Gastroesophageal sphincter (tissue), 4 donors: ENCODE results near the gene SLC6A3. TPM values are rescaled to one million over a fixed set of nuclear protein-coding genes. Genes with fewer than 3 reads are reported as not detected.
A peak's percentile ranks its signal among the peaks of the same experiment; 100 is the strongest.
"Not testable (repeated sequence)": the region's sequence is repeated elsewhere in the genome, so short reads cannot be mapped to it uniquely, and the experiment has no call there.

Source experiments
- ATAC-seq: fragments of 150-250 bp; one replicate; pipeline ENCODE4 v1.9.1; 2016; ENCODE audit warnings: mild to moderate bottlenecking, moderate library complexity
- H3K27ac ChIP-seq, 4 donors: fragments of 200-600 bp; sonication (generic) in 3 of 4; 1 replicate in 3 of 4; 2 replicates in 1 of 4; pipeline ENCODE4 v1.5.1; 2016 to 2019
- H3K27me3 ChIP-seq: fragments of 200-600 bp; sonication (generic); one replicate; pipeline ENCODE4 v1.5.1; 2019
- H3K36me3 ChIP-seq, 2 donors: fragments of 200-600 bp; sonication (generic); one replicate each; pipeline ENCODE4 v1.5.1; 2019; ENCODE audit warnings: control low read depth in 1 of 2
- H3K4me1 ChIP-seq, 3 donors: fragments of 200-600 bp; sonication (generic); 1 replicate in 2 of 3; 2 replicates in 1 of 3; pipeline ENCODE4 v1.5.1; 2016 to 2019; ENCODE audit warnings: control low read depth in 2 of 3
- H3K4me3 ChIP-seq, 2 donors: fragments of 200-600 bp; sonication (generic); one replicate each; pipeline ENCODE4 v1.5.1; 2019; ENCODE audit warnings: mild to moderate bottlenecking in 1 of 2, moderate library complexity in 1 of 2
- H3K9me3 ChIP-seq, 3 donors: fragments of 200-600 bp; sonication (generic); one replicate each; pipeline ENCODE4 v1.5.1; 2017 to 2019; ENCODE audit warnings: control low read depth in 2 of 3
- EP300 ChIP-seq: sonication (generic); formaldehyde crosslinking; IDR thresholded peaks from one replicate; pipeline ENCODE4 v1.6.1; 2017; ENCODE audit warnings: antibody characterized with exemption, mild to moderate bottlenecking
- POLR2A ChIP-seq, 2 donors: fragments of 450-650 bp; IDR thresholded peaks; one replicate each; pipeline ENCODE4 v1.6.1; 2017; ENCODE audit warnings: antibody characterized with exemption in 2 of 2, mild to moderate bottlenecking in 2 of 2, moderate library complexity in 1 of 2
- POLR2AphosphoS5 ChIP-seq: sonication (generic); formaldehyde crosslinking; IDR thresholded peaks from one replicate; pipeline ENCODE4 v1.6.1; 2017; ENCODE audit warnings: antibody characterized with exemption
- WGBS, 2 donors: methylation state at CpG; one replicate each; pipeline ENCODE4 v1.1.5; 2018; ENCODE audit warnings: low coverage in 1 of 2; 5-methylcytosine and 5-hydroxymethylcytosine counted together
- total RNA-seq, 4 donors: library from RNA; depleted of rRNA; stranded (reverse); fragments of >200 nt; gene quantifications; one replicate each; pipeline ENCODE4 v1.1.0, GENCODE V29; 2016
- TF ChIP-seq, protein P1 (sequence below), 4 experiments: fragments of 200-600 bp in 2 of 4; fragments of 450-650 bp in 2 of 4; sonication (generic) in 1 of 4; IDR thresholded peaks; one replicate each; pipeline ENCODE4 v1.5.1; 2017 to 2019; ENCODE audit warnings: antibody characterized with exemption in 4 of 4, mild to moderate bottlenecking in 2 of 4, moderate library complexity in 2 of 4

Gene SLC6A3
- total RNA-seq, 4 donors from 2014 or later, result not detected

DNA sequence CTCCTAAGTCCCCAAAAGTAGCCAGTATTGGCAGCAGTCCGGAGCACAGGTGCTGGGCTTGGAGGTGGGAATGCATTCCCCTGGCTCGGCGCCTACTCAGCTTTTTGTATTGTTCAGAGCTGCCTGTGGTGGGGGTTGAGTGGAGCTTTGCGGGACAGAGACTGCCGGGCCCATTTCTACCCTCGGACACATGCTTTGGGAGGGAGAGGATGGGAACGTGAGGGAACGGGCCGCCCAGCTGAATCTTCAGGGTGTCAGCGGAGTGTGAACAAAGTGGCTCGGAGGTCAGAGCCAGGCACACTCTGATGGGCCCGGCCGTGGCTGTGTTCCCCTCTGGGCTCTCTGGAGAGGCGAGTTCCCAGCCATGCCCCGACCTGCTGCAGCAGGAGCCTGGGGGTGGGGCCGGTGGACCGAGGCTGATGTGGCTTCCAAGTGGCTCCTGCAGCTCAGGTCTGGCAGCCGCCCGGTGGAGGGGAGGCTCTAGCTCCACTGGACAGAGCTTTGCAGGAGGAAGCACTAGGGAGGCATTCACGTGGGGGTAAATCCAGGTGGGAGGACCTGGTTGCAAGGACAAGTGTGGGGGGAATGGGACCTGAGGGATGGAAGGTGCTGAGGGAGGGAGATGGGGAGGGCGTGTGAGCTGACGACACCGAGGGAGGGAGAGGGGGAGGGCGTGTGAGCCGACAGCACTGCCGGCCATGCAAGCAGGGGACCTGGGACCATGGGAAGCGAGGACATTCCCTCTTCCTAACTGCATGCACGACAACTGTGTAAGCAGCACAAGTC, 31.1 kb upstream of the SLC6A3 start:
- no peak for TF ChIP-seq EP300
- TF ChIP-seq, protein P1, sequence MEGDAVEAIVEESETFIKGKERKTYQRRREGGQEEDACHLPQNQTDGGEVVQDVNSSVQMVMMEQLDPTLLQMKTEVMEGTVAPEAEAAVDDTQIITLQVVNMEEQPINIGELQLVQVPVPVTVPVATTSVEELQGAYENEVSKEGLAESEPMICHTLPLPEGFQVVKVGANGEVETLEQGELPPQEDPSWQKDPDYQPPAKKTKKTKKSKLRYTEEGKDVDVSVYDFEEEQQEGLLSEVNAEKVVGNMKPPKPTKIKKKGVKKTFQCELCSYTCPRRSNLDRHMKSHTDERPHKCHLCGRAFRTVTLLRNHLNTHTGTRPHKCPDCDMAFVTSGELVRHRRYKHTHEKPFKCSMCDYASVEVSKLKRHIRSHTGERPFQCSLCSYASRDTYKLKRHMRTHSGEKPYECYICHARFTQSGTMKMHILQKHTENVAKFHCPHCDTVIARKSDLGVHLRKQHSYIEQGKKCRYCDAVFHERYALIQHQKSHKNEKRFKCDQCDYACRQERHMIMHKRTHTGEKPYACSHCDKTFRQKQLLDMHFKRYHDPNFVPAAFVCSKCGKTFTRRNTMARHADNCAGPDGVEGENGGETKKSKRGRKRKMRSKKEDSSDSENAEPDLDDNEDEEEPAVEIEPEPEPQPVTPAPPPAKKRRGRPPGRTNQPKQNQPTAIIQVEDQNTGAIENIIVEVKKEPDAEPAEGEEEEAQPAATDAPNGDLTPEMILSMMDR (IDR thresholded peaks at IDR 0.05), result no peak
- no peak for TF ChIP-seq POLR2AphosphoS5
- no peak for TF ChIP-seq POLR2A (IDR thresholded peaks at IDR 0.05)
- Histone ChIP-seq H3K4me1 (no peaks in the 10 kb centered on the region), H3K27ac (peak overlapping the region in 2 of 4 donors; percentile 9 to 32), H3K36me3 (peaks cover 0 to 85% of the 10 kb centered on the region in 2 donors), H3K27me3 (no peaks in the 10 kb centered on the region), H3K9me3 (no peaks in the 10 kb centered on the region), H3K4me3 (no peak overlapping the region)
- 90 to 100% methylated on average over 3 to 8 of the region's 28 CpGs for WGBS, 2 donors
- no peak for ATAC-seq

DNA sequence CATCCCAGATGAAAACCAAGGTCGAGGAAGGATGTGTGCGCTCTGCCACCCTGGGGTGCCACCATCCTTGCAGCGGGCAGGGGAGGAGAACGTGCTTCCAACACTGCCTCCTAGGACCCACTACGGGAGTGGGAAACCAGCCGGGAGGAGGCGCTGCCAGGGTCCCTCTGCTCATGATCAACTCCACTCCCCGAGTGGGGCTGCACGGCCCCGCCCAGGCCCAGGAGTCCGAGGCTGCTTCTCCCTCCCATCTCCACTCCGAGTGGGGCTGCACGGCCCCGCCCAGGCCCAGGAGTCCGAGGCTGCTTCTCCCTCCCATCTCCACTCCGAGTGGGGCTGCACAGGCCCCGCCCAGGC, 30.3 kb upstream of the SLC6A3 start:
- not testable (repeated sequence) for H3K4me1 ChIP-seq, H3K27me3 ChIP-seq, H3K27ac ChIP-seq, H3K4me3 ChIP-seq, H3K9me3 ChIP-seq, ATAC-seq
- H3K36me3 ChIP-seq, result peaks cover 0 to 92% of the 10 kb centered on the region in 2 donors
- WGBS, 2 donors, result 100% methylated on average over 1 of the region's 17 CpGs; no CpG with 5 or more reads in 1 of the 2 donors

DNA sequence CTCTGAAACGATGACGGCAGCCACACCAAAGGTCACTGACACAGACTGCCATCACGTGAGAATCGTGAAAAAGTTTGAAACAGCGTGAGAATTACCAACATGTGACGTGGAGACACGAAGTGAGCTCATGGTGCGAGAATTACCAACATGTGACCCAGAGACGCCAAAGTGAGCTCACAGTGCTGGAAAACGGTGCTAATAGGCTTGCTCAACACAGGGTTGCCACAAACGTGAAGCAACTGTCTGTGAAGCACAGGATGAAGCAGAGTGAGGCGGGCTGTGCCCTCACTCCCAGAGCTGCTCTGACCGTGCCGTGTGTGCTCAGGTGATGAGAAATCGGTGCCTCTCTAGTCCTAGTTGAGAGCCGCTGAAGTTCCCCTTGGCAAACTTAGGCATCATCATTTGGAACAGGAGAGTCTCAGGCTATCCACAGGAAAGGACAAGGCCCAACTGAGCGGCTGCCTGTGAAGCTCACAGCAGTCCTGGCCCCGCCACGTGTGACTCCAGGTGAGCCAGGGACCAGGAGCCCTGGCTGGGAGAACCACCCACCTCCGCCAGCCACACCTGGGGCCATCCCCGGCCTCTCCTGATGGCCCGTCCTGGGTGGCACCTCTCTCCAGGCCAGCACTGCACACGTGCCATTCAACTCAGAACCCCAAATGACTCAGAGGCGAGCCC, 29.8 kb upstream of the SLC6A3 start:
- Histone ChIP-seq H3K36me3 (peaks cover 0 to 93% of the 10 kb centered on the region in 2 donors), H3K27me3 (no peaks in the 10 kb centered on the region), H3K4me1 (no peaks in the 10 kb centered on the region), H3K9me3 (no peaks in the 10 kb centered on the region), H3K4me3 (no peak overlapping the region), H3K27ac (no peak overlapping the region)
- ATAC-seq, result no peak
- 90 to 100% methylated on average over 3 to 11 of the region's 24 CpGs for WGBS, 2 donors
- TF ChIP-seq, protein P1 (IDR thresholded peaks at IDR 0.05), result no peak
- TF ChIP-seq POLR2AphosphoS5 (no peak), EP300 (no peak), POLR2A (IDR thresholded peaks at IDR 0.05) (no peak)

DNA sequence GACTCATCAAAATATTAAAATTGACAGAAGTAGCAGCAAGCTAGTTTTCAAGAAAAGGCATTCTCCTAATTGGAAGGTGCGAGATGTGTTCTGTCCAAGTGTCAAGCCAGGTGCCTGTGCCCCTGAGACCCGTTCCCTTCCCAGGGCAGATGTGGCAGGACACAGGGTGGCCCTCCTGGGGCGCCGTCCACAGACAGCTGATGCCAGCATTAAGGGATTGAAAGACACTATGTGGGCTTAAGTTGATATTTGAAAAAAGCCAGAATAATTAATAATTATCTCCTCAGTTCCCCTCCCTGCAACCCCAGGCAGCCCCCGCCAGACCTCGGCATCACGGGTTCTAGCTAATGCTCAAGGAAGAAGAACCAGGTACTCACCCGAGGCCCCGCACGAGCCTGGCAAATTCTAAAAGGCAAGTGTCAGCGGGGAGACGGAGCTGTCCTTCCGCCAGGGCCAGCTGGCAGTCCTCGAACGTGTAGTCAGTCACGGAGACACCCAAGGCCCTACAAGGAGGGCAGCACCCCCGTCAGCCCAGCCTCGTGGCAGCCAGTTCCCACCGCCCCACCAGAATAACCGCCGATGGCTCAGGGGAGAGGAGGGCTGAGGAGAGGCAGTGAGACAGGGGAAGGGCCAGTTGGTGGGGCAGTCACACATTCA, 29.1 kb upstream of the SLC6A3 start:
- no peaks in the 10 kb centered on the region for H3K9me3 ChIP-seq
- 83 to 92% methylated on average over 5 to 10 of the region's 21 CpGs for WGBS, 2 donors
- H3K27ac ChIP-seq, result no peak overlapping the region
- no peak overlapping the region for H3K4me3 ChIP-seq
- TF ChIP-seq EP300, result no peak
- TF ChIP-seq POLR2AphosphoS5, result no peak
- TF ChIP-seq, protein P1 (IDR thresholded peaks at IDR 0.05), result no peak
- TF ChIP-seq POLR2A (IDR thresholded peaks at IDR 0.05), result no peak
- peaks cover 0 to 97% of the 10 kb centered on the region in 2 donors for H3K36me3 ChIP-seq
- H3K4me1 ChIP-seq, result no peaks in the 10 kb centered on the region
- no peaks in the 10 kb centered on the region for H3K27me3 ChIP-seq
- ATAC-seq, result no peak

DNA sequence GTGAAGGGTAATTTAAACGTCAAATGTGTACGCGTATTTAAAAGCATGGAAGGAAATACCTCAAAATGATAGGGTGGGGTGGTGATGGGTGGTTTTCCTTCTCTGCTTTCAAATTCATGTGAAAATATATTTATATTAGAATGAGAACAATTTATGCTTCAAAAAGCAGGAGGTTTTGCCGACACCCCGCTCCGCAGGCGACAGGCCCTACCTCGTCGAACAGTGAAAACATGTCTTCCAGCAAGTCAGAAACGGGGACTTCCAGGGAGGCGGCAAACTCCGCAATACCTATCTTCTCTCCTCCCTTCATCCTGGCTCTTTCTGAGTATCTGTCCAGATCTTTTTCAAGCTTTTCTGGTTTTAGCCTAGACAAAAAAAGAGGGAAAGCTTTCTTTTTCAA, 28.5 kb upstream of the SLC6A3 start:
- no peaks in the 10 kb centered on the region for H3K27me3 ChIP-seq
- H3K4me3 ChIP-seq, result no peak overlapping the region
- peaks cover 0 to 97% of the 10 kb centered on the region in 2 donors for H3K36me3 ChIP-seq
- 94 to 95% methylated on average over 12 of the region's 12 CpGs for WGBS, 2 donors
- no peaks in the 10 kb centered on the region for H3K9me3 ChIP-seq
- TF ChIP-seq, protein P1 (IDR thresholded peaks at IDR 0.05), result no peak
- no peak for TF ChIP-seq POLR2AphosphoS5
- TF ChIP-seq POLR2A (IDR thresholded peaks at IDR 0.05), result no peak
- no peak overlapping the region for H3K27ac ChIP-seq
- H3K4me1 ChIP-seq, result no peaks in the 10 kb centered on the region
- ATAC-seq, result no peak
